NCI-H1694 treated with DMSO at 0.1 percent for 48 hours (cell line): Measurements from ENCODE around the gene OXTR.
A peak's percentile ranks its signal among the peaks of the same experiment; 100 is the strongest.
"Not testable (repeated sequence)": the region's sequence is repeated elsewhere in the genome, so short reads cannot be mapped to it uniquely, and the experiment has no call there.

Experiments
- DNase-seq: peaks from one replicate; lab custom pipeline; 2025; lab: John Stamatoyannopoulos, UW

OXTR gene

DNA sequence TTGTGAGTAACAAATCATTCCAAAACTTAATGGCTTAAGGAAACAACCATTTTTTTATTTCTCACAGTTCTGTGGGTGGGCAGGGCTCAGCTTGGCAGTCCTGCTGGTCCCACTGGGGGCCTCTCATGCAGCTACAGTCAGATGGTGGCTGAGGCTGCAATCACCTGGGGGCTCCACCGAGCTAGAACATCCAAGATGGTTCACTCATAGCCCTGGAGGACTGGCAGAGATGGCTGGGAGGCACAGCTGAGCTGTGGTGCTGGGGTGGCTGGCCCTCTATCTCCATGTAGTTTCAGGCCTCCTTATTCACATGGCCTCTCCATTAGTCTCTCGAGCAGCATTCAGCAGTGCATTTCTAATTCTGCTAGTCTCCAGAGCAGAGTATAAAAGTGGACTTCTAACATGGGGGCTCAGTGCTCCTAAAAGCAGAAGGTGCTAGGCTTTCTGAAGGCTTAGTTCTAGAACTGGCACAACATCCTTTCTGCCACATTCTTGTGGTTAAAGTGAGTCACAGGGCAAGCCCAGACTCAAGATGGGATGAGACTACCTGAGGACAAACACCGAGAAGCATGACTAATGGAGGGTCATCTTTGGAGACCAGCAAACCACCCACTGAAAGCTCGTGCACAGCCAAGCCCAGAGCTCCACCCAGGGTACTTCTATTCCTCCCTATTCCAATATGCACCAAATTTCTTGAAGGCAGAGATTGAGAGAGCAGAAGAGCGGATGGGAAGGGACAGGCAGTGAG is 29.5 kb downstream of the OXTR start:
- DNase-seq: no peak

- no peak for DNase-seq
Measured at GRCh38 chr3:8738639-8739038, 30.8 kb downstream of the OXTR start.

DNA sequence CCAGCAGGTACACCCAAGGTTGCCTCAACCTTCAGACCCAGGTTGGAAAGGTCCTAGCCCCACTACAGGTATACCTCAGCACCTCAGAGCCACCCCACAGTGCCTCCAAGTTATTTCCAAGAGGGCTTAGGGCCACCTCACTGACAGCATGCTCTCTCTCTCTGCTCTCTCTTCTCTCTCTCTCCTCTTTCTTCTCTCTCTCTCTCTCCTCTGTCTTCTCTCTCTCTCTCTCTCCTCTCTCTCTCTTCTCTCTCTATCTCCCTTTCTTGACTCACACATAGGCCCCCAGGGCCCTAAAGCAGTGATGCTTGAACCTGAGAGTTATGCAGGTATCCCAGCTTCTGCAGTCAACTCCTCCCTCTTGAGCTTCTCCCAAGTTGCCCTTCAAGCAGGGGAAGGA is 31.6 kb downstream of the OXTR start:
- no peak for DNase-seq

DNA sequence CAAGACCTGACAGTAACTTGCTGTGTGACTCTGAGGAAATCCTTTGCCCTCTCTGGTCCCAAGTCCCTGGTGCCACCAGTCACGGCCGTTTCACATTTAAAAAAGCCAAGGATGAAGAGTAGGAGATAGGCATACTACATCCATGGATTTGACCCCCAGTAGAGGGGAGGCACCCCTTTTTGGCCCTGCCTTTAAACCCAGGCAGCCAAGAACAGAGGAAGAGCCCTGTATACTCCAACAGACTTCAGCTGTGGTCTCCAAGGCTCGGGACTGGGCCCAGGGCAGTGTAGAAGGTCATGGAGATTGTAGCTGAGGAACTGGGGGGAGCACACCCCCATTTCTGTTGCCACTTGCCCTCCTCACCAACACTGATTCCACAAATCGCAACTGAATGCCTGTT is 32.1 kb downstream of the OXTR start:
- no peak for DNase-seq

DNA sequence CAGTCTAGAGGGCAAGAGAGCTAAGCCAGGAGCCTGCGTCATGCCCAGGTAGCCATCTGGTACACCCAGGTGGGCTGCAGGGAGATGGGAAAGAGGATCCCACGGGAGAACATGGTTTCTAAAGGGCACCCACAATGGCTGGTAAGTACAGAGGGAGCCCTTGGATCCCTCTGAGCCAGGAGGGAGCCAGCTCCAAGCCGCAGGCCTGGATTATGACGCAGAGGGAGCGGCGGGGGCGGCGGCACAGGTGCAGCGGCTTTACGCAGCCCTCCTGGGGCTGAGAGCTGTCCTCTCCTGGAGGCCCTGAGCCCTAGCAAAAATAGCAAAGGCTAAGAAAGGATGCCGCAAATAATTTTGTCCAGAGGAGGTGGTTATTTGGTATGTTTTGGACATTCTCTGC is 33.0 kb downstream of the OXTR start:
- no peak for DNase-seq

DNA sequence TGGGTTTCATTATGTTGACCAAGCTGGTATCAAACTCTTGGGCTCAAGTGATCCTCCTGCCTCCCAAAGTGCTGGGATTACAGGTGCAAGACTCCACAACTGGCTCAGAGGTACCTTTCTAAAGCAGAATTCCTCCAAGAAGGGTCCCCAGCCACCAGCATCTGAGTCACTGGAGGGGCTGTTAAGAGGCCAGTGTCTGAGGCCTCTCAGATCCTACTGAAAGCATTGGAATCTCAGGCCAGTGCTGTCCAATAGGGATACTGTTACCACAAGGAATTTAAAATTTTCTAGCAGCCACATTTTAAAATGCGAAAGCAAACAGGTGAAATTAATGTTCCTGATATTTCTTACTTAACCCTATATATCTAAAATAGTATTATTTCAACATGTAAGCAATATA is 34.5 kb downstream of the OXTR start:
- no peak for DNase-seq

- DNase-seq: no peak
Measured at GRCh38 chr3:8734137-8734878, 35.1 kb downstream of the OXTR start.

DNA sequence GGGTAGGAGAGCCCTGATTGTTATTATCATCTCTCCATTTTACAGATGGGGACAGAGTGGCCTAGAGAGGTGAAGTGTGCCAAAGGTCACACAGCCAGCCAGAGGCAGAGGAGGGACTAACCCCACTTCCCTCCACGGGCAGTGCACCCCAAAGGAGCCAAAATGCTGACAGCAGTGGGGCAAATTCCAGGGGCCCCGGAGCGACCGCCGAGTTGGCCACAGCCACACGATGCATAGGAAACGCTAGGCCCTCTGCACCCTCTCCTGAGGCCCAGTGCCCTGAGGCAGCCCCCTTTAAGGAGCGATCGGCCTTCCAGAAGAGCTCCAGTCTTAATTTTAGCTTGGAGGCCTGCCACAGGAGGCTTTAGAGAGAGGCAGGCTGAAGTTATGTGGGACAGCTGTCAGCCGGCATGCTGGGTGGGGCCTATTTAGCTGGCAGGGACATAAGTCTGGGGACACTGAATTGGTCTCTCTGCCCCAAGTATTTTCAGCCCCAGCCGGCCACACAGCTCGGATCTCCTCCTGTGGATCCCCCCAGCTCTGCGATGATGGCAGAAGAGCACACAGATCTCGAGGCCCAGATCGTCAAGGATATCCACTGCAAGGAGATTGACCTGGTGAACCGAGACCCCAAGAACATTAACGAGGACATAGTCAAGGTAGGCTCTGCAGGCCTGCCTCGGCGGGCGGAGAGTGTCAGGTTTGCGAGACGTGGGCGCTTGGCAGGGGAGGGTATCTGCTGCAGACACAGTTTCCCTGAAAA is 35.9 kb downstream of the OXTR start, which contains the start of gene CAV3:
Gene CAV3, plus strand, starts transcription at position 471 of the 763 bp plus-strand sequence. Its CDS starts 75 bp downstream, at position 546.
- DNase-seq: no peak

DNA sequence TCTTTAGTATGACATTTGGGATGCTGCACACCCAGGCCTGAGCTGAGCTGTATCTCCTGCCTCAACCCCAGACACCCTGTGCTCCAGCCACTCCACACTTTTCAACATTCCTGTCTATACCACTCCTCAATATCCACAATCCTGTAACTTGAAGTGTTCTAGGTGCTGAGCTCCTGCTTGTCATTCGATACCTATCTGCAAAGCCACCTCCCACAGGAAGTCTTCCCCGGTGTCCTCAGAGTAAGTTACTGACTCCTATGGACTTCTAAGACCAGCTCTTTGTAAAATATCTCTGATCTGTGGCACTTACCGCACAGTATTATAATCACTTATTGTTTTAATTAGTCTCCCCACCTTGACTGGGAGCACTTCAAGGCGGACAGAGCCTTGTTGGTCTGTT is 37.0 kb downstream of the OXTR start:
- no peak for DNase-seq

- no peak for DNase-seq
Measured at GRCh38 chr3:8730656-8731055, 38.8 kb downstream of the OXTR start.

GRCh38 chr3:8729479-8729878 is 39.9 kb downstream of the OXTR start:
- DNase-seq: no peak

GRCh38 chr3:8727605-8728512 is 41.6 kb downstream of the OXTR start:
- DNase-seq: no peak

- DNase-seq: no peak
Measured at GRCh38 chr3:8724108-8724752, 45.2 kb downstream of the OXTR start.

DNA sequence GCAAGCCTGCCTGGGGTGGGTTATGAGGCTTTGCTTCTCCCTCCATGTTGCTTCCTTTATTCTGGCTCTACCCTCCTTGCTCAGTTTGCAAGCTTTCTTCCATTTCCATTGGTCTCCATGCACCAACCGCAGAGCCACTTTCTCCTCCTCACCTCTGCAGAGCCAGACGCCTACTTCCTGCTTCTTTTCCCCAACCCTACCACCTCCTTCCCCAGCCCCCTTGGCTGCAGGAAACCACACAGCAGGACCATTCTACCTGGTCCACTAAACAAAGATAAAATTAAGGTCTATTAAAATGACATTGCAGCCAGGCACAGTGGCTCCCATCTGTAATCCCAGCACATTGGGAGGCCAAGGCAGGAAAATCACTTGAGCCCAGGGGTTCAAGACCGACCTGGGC is 45.8 kb downstream of the OXTR start:
- DNase-seq: no peak

DNA sequence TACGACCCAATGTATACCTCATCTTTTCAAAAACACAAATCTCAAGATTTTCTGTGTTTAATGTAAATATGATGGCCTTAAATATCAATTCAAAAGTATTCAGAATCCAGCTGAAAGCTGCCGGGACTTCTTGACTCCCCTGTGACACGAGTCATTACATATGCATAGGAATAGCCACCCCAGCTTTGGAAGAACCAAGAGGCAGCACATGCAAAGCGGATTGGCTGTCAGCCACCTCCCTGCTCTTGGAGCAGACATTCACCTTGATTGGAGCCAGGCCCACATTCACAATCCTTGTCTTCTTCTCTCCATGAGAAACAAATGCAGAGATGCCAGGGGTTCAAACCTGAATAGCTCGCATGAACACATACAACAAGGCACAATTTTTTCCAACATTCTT is 46.6 kb downstream of the OXTR start:
- DNase-seq: no peak

DNA sequence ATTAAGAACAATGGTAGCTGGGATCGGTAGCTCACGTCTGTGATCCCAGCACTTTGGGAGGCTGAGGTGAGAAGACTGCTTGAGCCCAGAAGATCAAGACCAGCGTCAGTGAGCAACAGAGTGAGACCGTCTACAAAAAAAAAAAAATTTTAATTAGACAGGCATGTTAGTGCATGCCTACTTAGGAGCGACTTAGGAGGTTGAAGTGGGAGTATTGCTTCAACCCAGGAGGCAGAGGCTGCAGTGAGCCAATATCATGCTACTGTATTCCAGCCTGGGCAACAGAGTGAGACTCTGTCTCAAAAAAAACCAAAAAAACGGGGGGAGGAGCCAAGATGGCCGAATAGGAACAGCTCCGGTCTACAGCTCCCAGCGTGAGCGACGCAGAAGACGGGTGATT is 53.7 kb downstream of the OXTR start:
- DNase-seq: not testable (repeated sequence)

DNA sequence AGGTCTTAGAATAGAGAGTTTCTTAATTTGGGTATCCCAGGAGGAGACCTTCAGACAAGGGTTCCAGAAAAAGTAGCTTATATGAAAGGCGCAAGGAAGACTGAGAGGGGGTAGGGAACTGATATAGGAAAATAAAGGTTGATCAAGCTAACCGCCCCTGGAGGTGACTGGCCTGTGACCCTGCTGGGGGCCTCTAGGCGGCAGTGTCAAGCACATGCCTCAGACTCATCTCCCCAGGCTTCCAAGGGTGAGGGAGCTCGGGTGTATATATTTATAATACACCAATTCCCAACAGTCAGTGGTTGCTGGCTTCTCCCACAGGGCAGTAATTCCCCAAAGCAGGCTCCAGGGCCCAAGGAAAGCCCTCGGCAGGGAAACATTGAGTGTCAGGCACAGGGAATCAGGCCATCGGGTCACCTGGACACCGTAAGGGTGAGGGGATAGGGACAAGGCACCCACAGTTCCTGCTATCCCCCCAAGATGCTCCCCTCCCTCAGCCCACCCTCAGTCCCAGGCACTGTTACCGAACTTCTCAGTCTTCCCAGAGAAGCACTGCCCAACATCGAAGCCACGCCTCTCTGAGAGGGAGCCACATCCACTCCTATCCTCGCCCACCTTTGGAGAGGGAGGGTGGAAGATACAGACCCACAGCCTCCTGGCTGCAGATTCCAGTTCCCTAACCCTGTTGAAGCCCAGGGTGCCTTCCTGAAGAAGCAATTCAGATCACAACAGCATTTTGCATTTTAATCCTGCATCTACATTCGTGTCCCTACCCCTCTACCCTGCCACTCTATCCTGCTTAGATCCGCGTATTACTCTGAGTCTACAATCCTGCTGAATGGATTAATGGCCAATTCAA is 55.3 kb downstream of the OXTR start:
- DNase-seq: no peak

GRCh38 chr3:8712908-8713255 is 56.5 kb downstream of the OXTR start:
- no peak for DNase-seq

DNA sequence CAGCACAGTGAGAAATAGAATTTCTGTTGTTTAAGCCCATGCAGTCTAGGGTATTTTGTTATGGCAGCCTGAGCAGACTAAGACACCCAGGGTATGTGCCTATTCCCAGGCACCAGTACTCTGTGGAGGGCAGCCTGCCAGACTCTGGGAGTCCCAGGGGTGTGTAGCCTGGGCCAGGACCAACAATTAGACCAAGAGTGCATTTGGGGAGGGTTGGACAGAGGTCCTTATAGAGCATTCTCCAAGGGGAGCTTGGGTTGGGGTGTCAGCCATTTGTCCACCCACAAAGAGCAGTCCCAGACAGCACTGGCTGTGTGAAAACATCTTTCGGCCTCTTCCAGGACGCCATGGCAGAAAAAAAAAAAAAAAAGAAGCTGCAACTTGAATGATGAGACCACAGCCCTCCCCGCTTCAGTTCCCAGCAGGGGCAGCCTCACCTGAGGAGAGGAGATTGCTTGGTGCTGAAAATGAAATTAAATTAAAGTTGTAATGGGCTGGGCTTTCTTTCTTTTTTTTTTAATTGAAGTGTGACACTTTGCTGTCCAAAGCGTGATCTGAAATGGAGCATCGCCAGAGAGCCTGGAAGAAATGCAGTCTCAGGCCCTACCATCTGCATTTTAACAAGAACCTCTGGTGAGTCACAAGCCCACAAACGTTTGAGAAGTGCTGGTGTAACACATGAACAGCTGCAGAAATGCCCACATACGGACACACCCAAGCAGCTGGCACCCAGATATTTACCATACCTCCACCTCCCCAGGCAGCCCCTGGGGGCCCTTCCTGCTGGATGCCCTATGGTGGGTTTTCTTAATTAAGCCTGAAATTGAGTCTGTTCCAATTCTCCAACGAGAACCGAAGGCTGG is 57.1 kb downstream of the OXTR start:
- peak; percentile 11 for DNase-seq
